PC-3 (cell line): Measurements from ENCODE around the gene BCL11A.

Experiments
- EZH2 ChIP-seq: fragments of 300-600 bp; sonication (generic); IDR thresholded peaks from one replicate; pipeline ENCODE4 v1.6.1; 2017; ENCODE audit warnings: antibody characterized with exemption, mild to moderate bottlenecking, low read length; ENCODE audit not compliant: unreplicated experiment
- EZH2phosphoT487 ChIP-seq: fragments of 300-600 bp; sonication (generic); IDR thresholded peaks from 2 replicates; pipeline ENCODE4 v1.6.1; 2018; ENCODE audit warnings: mild to moderate bottlenecking, antibody characterized with exemption, low read length, borderline replicate concordance
- TF ChIP-seq, protein P1 (sequence below): fragments of 300-600 bp; sonication (generic); conservative IDR thresholded peaks from 2 replicates; pipeline ENCODE4 v1.5.1; 2017; ENCODE audit warnings: antibody characterized with exemption, low read depth, mild to moderate bottlenecking, low read length

DNA sequence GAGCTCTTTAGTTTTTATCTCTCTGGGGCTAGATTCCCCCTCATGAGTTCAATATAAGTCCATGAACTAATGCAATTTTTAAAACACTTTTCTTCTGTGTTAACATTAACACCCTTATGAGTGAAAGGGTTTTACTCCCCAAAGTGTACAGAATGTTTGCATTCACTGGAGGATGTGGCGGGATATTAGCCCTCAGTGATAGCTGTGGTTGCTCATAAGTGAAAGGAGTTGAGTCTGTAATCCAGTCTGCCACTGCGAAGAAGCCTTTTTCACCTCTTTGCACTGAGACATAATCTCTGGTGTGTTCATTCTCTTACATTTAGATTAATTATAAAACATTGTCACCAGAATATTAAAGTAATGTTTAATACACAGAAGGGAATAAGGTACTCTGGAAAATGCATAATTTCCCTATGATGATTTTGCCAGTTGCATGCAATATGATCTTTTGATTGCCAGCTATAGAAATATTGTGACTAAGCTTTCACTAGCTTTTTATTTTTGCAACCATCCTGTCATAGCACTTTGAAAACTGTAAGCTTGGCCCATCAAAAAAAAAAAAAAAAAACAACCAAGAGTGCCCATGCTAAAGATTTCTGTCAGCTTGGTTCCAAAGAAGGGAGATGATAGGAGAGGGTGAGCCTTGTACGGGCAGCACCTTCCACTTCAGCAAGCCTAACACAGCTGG, 113.2 kb downstream of the BCL11A start:
- TF ChIP-seq, protein P1, sequence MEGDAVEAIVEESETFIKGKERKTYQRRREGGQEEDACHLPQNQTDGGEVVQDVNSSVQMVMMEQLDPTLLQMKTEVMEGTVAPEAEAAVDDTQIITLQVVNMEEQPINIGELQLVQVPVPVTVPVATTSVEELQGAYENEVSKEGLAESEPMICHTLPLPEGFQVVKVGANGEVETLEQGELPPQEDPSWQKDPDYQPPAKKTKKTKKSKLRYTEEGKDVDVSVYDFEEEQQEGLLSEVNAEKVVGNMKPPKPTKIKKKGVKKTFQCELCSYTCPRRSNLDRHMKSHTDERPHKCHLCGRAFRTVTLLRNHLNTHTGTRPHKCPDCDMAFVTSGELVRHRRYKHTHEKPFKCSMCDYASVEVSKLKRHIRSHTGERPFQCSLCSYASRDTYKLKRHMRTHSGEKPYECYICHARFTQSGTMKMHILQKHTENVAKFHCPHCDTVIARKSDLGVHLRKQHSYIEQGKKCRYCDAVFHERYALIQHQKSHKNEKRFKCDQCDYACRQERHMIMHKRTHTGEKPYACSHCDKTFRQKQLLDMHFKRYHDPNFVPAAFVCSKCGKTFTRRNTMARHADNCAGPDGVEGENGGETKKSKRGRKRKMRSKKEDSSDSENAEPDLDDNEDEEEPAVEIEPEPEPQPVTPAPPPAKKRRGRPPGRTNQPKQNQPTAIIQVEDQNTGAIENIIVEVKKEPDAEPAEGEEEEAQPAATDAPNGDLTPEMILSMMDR, result no peak
- TF ChIP-seq EZH2phosphoT487 (no peak), EZH2 (no peak)
